NB4 (cell line): Measurements from ENCODE around the gene MOB1B.

ENCODE experiments used
- CTCF ChIP-seq: IDR thresholded peaks from one replicate; pipeline ENCODE4 v1.5.1; 2012; ENCODE audit warnings: low read depth, low read length
- MAX ChIP-seq: IDR thresholded peaks from 2 replicates; pipeline ENCODE4 v1.6.1; 2011; ENCODE audit warnings: low read depth, low read length
- POLR2A ChIP-seq: IDR thresholded peaks from 2 replicates; pipeline ENCODE4 v1.6.1; 2011; ENCODE audit warnings: mild to moderate bottlenecking; ENCODE audit not compliant: insufficient read length; ENCODE audit errors: extremely low read depth

- TF ChIP-seq POLR2A (peak; percentile 71), CTCF (no peak), MAX (peak; percentile 89)
Measured at GRCh38 chr4:70993181-70994068, 91.3 kb downstream of the MOB1B start, which contains the start of gene DCK.
